Kidney epithelial cell (primary cell): ENCODE results near the gene MYO1B. TPM values are rescaled to one million over a fixed set of nuclear protein-coding genes. Genes with fewer than 3 reads are reported as not detected.
"Not testable (repeated sequence)": the region's sequence is repeated elsewhere in the genome, so short reads cannot be mapped to it uniquely, and the experiment has no call there.

Source experiments
- DNase-seq: peaks from one replicate; pipeline ENCODE4 v3.0.0-alpha.2; 2010; ENCODE audit warnings: low read depth
- H3K27me3 ChIP-seq: 2 replicates; pipeline ENCODE4 v1.6.0; 2011; ENCODE audit warnings: low read length; ENCODE audit not compliant: control insufficient read depth, insufficient read depth
- H3K36me3 ChIP-seq: 2 replicates; pipeline ENCODE4 v1.5.1; 2011; ENCODE audit warnings: low read length; ENCODE audit not compliant: control insufficient read depth, insufficient read depth
- H3K4me3 ChIP-seq: 2 replicates; pipeline ENCODE4 v1.5.1; 2011; ENCODE audit warnings: low read depth, mild to moderate bottlenecking, control low read depth, low read length
- total RNA-seq: library from RNA; depleted of rRNA; stranded (reverse); fragments of >200 nt; gene quantifications from 2 replicates; pipeline ENCODE4 v1.2.3, GENCODE V29; 2015
- TF ChIP-seq, protein P1 (sequence below): IDR thresholded peaks from 2 replicates; pipeline ENCODE4 v1.5.1; 2011; ENCODE audit warnings: mild to moderate bottlenecking, moderate library complexity, low read length, control low read depth, inconsistent platforms; ENCODE audit not compliant: insufficient read depth, poor library complexity, severe bottlenecking

The MYO1B gene
- total RNA-seq, 1 donor from 2014 or later, result 62.8 TPM

DNA sequence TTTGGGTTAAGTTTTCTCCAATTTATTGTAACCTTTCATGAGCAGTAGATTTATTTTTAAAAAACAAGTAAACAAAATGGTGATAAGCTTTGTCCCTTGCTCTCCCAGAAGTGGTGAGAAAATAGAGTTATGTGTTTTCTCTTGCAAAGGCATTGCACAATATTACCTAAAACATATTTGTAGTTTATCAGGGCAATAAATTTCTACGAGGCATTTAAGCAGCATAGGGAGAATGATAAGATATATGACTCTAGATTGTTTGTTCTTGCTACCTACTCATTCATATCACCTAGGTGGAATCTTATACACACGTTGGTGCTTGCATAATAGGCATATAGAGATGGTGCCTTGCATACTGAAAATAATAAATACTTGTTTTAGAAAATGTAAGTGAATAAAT, 201.7 kb downstream of the MYO1B start:
- TF ChIP-seq, protein P1, sequence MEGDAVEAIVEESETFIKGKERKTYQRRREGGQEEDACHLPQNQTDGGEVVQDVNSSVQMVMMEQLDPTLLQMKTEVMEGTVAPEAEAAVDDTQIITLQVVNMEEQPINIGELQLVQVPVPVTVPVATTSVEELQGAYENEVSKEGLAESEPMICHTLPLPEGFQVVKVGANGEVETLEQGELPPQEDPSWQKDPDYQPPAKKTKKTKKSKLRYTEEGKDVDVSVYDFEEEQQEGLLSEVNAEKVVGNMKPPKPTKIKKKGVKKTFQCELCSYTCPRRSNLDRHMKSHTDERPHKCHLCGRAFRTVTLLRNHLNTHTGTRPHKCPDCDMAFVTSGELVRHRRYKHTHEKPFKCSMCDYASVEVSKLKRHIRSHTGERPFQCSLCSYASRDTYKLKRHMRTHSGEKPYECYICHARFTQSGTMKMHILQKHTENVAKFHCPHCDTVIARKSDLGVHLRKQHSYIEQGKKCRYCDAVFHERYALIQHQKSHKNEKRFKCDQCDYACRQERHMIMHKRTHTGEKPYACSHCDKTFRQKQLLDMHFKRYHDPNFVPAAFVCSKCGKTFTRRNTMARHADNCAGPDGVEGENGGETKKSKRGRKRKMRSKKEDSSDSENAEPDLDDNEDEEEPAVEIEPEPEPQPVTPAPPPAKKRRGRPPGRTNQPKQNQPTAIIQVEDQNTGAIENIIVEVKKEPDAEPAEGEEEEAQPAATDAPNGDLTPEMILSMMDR, result no peak
- Histone ChIP-seq H3K36me3 (no peaks in the 10 kb centered on the region), H3K27me3 (no peaks in the 10 kb centered on the region), H3K4me3 (no peak overlapping the region)
- no peak for DNase-seq

DNA sequence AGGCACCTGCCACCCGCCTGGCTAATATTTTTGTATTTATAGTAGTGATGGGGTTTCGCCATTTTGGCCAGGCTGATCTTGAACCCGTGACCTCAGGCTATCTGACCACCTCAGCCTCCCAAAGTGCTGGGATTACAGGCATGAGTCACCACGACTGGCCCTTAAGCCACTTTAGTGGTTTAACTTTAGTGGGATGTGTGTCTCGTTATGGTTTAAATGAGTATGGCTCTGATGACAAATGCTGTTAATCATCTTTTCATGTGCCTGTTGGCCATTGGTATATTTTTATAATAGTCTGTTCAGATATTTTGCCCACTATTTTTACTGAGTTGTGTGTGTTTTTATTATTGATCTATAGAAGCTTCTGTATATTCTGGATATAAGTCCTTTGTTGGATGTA, 205.9 kb downstream of the MYO1B start:
- no peak overlapping the region for H3K4me3 ChIP-seq
- no peaks in the 10 kb centered on the region for H3K36me3 ChIP-seq
- no peak for DNase-seq

DNA sequence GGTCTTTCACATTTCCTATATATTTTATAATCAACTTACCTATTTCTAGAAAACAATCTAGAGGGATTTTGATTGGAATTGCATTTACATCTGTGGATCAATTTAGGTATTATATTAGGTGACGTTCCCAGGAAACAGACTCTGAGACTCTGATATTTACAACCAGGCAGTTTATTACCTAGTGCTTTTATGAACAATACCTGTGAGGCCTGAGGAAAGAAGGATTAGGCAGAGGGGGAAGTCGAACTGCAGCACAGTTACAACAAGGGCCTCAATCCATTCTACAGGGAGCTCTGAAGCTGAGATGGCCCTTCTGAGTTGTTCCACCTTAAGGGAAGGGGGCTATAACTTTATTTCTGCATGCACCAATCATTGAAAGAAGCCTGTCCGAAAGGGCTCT, 206.9 kb downstream of the MYO1B start:
- H3K27me3 ChIP-seq, result no peaks in the 10 kb centered on the region
- TF ChIP-seq, protein P1, result no peak
- no peak for DNase-seq
- no peak overlapping the region for H3K4me3 ChIP-seq
- no peaks in the 10 kb centered on the region for H3K36me3 ChIP-seq

More for the DNA sequence above, 205.9 kb downstream of the MYO1B start:
- TF ChIP-seq, protein P1, result no peak
- H3K27me3 ChIP-seq, result no peaks in the 10 kb centered on the region

DNA sequence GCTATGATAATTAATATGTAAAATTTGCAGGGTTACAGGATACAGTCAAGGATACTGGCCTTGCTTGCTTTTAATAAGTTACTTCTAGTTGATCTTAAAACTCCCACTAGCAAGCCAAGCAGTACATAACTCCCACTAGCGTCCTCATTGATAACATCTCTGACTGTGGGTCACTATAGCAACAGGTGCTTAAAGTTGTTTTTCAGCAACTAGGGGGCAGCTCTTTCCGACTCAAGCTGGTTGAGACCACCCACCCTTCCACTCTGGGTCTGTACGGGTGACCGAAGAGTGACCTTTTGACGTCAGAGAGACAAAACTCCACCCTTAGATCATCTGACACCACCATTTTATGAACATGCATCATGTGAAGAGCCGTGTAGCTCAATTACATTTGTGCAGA, 208.6 kb downstream of the MYO1B start:
- TF ChIP-seq, protein P1, result no peak

DNA sequence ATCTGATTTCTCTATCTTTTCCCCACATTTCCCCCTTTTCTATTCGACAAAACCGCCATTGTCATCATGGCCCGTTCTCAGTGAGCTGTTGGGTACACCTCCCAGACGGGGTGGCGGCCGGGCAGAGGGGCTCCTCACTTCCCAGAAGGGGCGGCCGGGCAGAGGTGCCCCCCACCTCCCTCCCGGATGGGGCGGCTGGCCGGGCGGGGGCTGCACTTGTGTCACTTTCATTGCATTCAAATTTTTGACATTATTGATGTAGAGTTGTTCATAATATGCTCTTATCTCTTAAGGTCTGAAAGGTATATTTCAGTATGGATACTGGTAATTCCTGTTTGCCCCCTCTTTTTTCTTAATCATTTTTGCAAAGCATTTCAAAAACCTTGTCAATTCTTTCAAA, 211.3 kb downstream of the MYO1B start:
- not testable (repeated sequence) for DNase-seq, H3K4me3 ChIP-seq, H3K36me3 ChIP-seq

More for the DNA sequence above, 208.6 kb downstream of the MYO1B start:
- Histone ChIP-seq H3K36me3 (no peaks in the 10 kb centered on the region), H3K27me3 (no peaks in the 10 kb centered on the region), H3K4me3 (no peak overlapping the region)
- DNase-seq, result peak; percentile 16

DNA sequence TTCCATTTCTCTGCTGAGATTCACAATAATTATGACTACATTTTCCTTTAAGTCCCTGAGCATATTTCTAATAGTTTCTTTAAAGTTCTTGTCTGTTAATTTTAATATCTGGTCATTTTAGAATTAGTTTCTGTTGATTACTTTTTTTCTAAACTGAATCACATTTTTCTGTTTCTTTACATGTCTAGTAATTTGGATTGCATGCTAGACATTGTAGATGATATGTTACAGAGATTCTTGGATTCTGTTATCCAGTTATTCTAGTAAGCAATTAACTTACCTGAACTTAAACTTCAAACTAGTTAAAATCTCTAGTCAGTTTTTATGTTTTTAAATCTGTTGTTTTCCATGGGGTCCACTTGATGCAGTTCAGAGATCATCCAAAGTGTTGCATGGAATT, 214.0 kb downstream of the MYO1B start:
- TF ChIP-seq, protein P1, result no peak
- H3K4me3 ChIP-seq, result no peak overlapping the region
- no peaks in the 10 kb centered on the region for H3K27me3 ChIP-seq
- no peak for DNase-seq
- no peaks in the 10 kb centered on the region for H3K36me3 ChIP-seq

More for the DNA sequence above, 211.3 kb downstream of the MYO1B start:
- not testable (repeated sequence) for H3K27me3 ChIP-seq
